ENCODE results near the gene PITX1. TPM values are rescaled to one million over a fixed set of nuclear protein-coding genes. Genes with fewer than 3 reads are reported as not detected.
"Not testable (repeated sequence)": the region's sequence is repeated elsewhere in the genome, so short reads cannot be mapped to it uniquely, and the experiment has no call there.

The PITX1 gene
- total and polyA plus RNA-seq, 7 donors: 13.6 to 103 (median 42.7) TPM

GRCh38 chr5:134994560-134995156, 39.4 kb downstream of the PITX1 start:
- H3K9me3 ChIP-seq: no peaks in the 10 kb centered on the region
- no peaks in the 10 kb centered on the region for H3K27me3 ChIP-seq (ENCODE audit: insufficient read depth in 3 of 3, low read length in 2 of 3)
- H3K27ac ChIP-seq: no peak overlapping the region
- WGBS, 3 donors: 65 to 76% (median 69%) methylated on average over 2 of the region's 2 CpGs
- intact Hi-C loops (cut with DNase I): no loop called here
- ATAC-seq (no peak), DNase-seq (no peak)
- H3K4me3 ChIP-seq: no peak overlapping the region
- no peak for TF ChIP-seq CTCF (IDR thresholded peaks at IDR 0.05)
- H3K4me1 ChIP-seq: peaks cover 5% of the 10 kb centered on the region
- no peaks in the 10 kb centered on the region for H3K36me3 ChIP-seq (ENCODE audit: insufficient read depth in 1 of 2, low read depth in 1 of 2)

GRCh38 chr5:134993161-134993560, 40.9 kb downstream of the PITX1 start:
- no peaks in the 10 kb centered on the region for H3K27me3 ChIP-seq (ENCODE audit: insufficient read depth in 3 of 3, low read length in 2 of 3)
- 93 to 97% (median 96%) methylated on average over 2 of the region's 2 CpGs for WGBS, 3 donors
- DNase-seq (no peak), ATAC-seq (no peak)
- H3K27ac ChIP-seq: no peak overlapping the region
- TF ChIP-seq CTCF (IDR thresholded peaks at IDR 0.05): no peak
- H3K36me3 ChIP-seq (ENCODE audit: insufficient read depth in 1 of 2, low read depth in 1 of 2): no peaks in the 10 kb centered on the region
- H3K4me1 ChIP-seq: peaks cover 5% of the 10 kb centered on the region
- intact Hi-C loops (cut with DNase I): no loop called here
- H3K4me3 ChIP-seq: no peak overlapping the region
- no peaks in the 10 kb centered on the region for H3K9me3 ChIP-seq

- no peaks in the 10 kb centered on the region for H3K36me3 ChIP-seq (ENCODE audit: insufficient read depth in 1 of 2, low read depth in 1 of 2)
- 92 to 96% (median 94%) methylated on average over 5 of the region's 5 CpGs for WGBS, 3 donors
- no peak overlapping the region for H3K4me3 ChIP-seq
- no peak for DNase-seq
- no peak for TF ChIP-seq CTCF (IDR thresholded peaks at IDR 0.05)
- no peak overlapping the region for H3K27ac ChIP-seq
- H3K27me3 ChIP-seq (ENCODE audit: insufficient read depth in 3 of 3, low read length in 2 of 3): no peaks in the 10 kb centered on the region
- H3K9me3 ChIP-seq: no peaks in the 10 kb centered on the region
- ATAC-seq: no peak
- intact Hi-C loops (cut with DNase I): no loop called here
- peaks cover 5% of the 10 kb centered on the region for H3K4me1 ChIP-seq
Observed at GRCh38 chr5:134992148-134992547, 41.9 kb downstream of the PITX1 start.

GRCh38 chr5:134990183-134990582, 43.8 kb downstream of the PITX1 start:
- H3K27ac ChIP-seq; H3K4me3 ChIP-seq; intact Hi-C loops (cut with DNase I); H3K27me3 ChIP-seq (ENCODE audit: insufficient read depth in 3 of 3, low read length in 2 of 3); ATAC-seq; H3K4me1 ChIP-seq; H3K9me3 ChIP-seq; H3K36me3 ChIP-seq (ENCODE audit: insufficient read depth in 1 of 2, low read depth in 1 of 2); DNase-seq: not testable (repeated sequence)
- WGBS, 3 donors: 77 to 83% (median 80%) methylated on average over 5 of the region's 5 CpGs

- H3K9me3 ChIP-seq: no peaks in the 10 kb centered on the region
- no peaks in the 10 kb centered on the region for H3K36me3 ChIP-seq (ENCODE audit: insufficient read depth in 1 of 2, low read depth in 1 of 2)
- H3K27ac ChIP-seq: no peak overlapping the region
- no peaks in the 10 kb centered on the region for H3K27me3 ChIP-seq (ENCODE audit: insufficient read depth in 3 of 3, low read length in 2 of 3)
- H3K4me3 ChIP-seq: no peak overlapping the region
- intact Hi-C loops (cut with DNase I): no loop called here
- no peak for TF ChIP-seq CTCF (IDR thresholded peaks at IDR 0.05)
- peaks cover 5% of the 10 kb centered on the region for H3K4me1 ChIP-seq
- ATAC-seq (no peak), DNase-seq (no peak)
- WGBS, 3 donors: 95 to 96% (median 95%) methylated on average over 3 of the region's 3 CpGs
Observed at GRCh38 chr5:134989266-134989830, 44.7 kb downstream of the PITX1 start.

Measured in psoas muscle (tissue), 8 donors.